ENCODE results near the gene PRSS12. TPM values are rescaled to one million over a fixed set of nuclear protein-coding genes. Genes with fewer than 3 reads are reported as not detected.

PRSS12 gene
- total RNA-seq, 1 experiment from 2014 or later, result 5.4 TPM

- Histone ChIP-seq H4K8ac (replicated peaks; ENCODE audit: insufficient read length, low read depth, low read length) (no peak overlapping the region), H2AFZ (ENCODE audit: low read length) (no peak overlapping the region), H2BK120ac (ENCODE audit: low read depth, low read length, poor library complexity, severe bottlenecking) (no peak overlapping the region), H3K23ac (ENCODE audit: insufficient read length, low read depth, low read length) (no peak overlapping the region), H3K27ac (ENCODE audit: insufficient read length, low read depth, low read length) (no peak overlapping the region), H4K20me1 (ENCODE audit: control insufficient read depth, insufficient read depth, insufficient read length) (no peaks in the 10 kb centered on the region), H3K9me3 (ENCODE audit: control insufficient read depth, low read depth, low read length) (no peaks in the 10 kb centered on the region), H2BK15ac (ENCODE audit: low read depth, low read length) (no peak overlapping the region), H3K4ac (ENCODE audit: low read depth, low read length) (no peak overlapping the region), H3K18ac (ENCODE audit: insufficient read length, low read depth, low read length) (no peak overlapping the region), H3K4me1 (ENCODE audit: insufficient read depth, low read length) (no peaks in the 10 kb centered on the region; the same call in 1 of the 2 replicates), H3T11ph (ENCODE audit: low read length) (no peak overlapping the region), H2BK12ac (ENCODE audit: insufficient read length, low read depth, low read length) (no peak overlapping the region), H2BK20ac (ENCODE audit: low read depth, low read length, poor library complexity, severe bottlenecking) (no peak overlapping the region), H3K79me1 (ENCODE audit: insufficient read depth, low read depth, low read length, poor library complexity, severe bottlenecking) (no peaks in the 10 kb centered on the region), H3K4me2 (ENCODE audit: insufficient read depth, insufficient read length, low read length) (no peak overlapping the region), H2AK5ac (ENCODE audit: insufficient read length, low read length) (no peak overlapping the region), H3K9ac (ENCODE audit: extremely low read depth, insufficient read length, low read length) (no peak overlapping the region), H3K14ac (ENCODE audit: insufficient read depth, low read length) (no peak overlapping the region), H2BK5ac (ENCODE audit: insufficient read length, low read length) (no peak overlapping the region), H3K79me2 (ENCODE audit: insufficient read depth, low read length) (no peaks in the 10 kb centered on the region), H3K27me3 (ENCODE audit: insufficient read depth, low read length) (no peaks in the 10 kb centered on the region), H4K5ac (ENCODE audit: insufficient read length, low read depth, low read length) (no peak overlapping the region), H4K91ac (ENCODE audit: insufficient read length, low read depth, low read length) (no peak overlapping the region), H3K56ac (ENCODE audit: insufficient read length, low read depth, low read length) (no peak overlapping the region), H3K23me2 (ENCODE audit: insufficient read length, low read depth, low read length, poor library complexity, severe bottlenecking) (no peaks in the 10 kb centered on the region)
- TF ChIP-seq CTCF (conservative IDR thresholded peaks at IDR 0.05), result no peak
- H3K27me3 Mint-ChIP-seq (ENCODE audit: low read depth), result no peaks in the 10 kb centered on the region
- peak overlapping the region in 1 of 3 experiments; percentile 58; a peak in 1 of 7 replicates for H3K27ac Mint-ChIP-seq
- no peak for DNase-seq
- no CpG with 5 or more reads among the region's 2 CpGs for WGBS (ENCODE audit: extremely low coverage, insufficient read length, low lambda C conversion rate)
- no peak overlapping the region for H3K4me3 Mint-ChIP-seq
- H3K4me1 Mint-ChIP-seq, result peaks cover 20 to 25% of the 10 kb centered on the region in 2 experiments
- H3K9me3 Mint-ChIP-seq, result no peaks in the 10 kb centered on the region
- no peaks in the 10 kb centered on the region for H3K36me3 Mint-ChIP-seq (ENCODE audit: insufficient read depth in 1 of 3, low read depth in 3 of 3)
Observed at GRCh38 chr4:118340109-118340508, 12.7 kb downstream of the PRSS12 start.
